H9 (cell line): ENCODE results near the gene BCL11B. TPM values are rescaled to one million over a fixed set of nuclear protein-coding genes. Genes with fewer than 3 reads are reported as not detected.

ENCODE experiments used
- DNase-seq: peaks from one replicate; pipeline ENCODE4 v3.0.0-alpha.2; 2017
- H2AFZ ChIP-seq: one replicate; pipeline ENCODE4 v1.6.1; 2013; ENCODE audit warnings: mild to moderate bottlenecking, low read length, control low read depth, moderate library complexity
- H2AK5ac ChIP-seq: 2 replicates; pipeline ENCODE4 v1.6.1; 2013; ENCODE audit warnings: low read length, control low read depth, mixed read lengths; ENCODE audit not compliant: insufficient read length
- H2BK120ac ChIP-seq: one replicate; pipeline ENCODE4 v1.6.1; 2013; ENCODE audit warnings: low read depth, mild to moderate bottlenecking, low read length, control low read depth, inconsistent platforms; ENCODE audit not compliant: poor library complexity, severe bottlenecking
- H2BK12ac ChIP-seq: 2 replicates; pipeline ENCODE4 v1.6.1; 2013; ENCODE audit warnings: low read length, control low read depth, mixed read lengths, low read depth; ENCODE audit not compliant: insufficient read length
- H2BK15ac ChIP-seq: 2 replicates; pipeline ENCODE4 v1.6.1; 2013; ENCODE audit warnings: low read depth, low read length, control low read depth
- H2BK20ac ChIP-seq: one replicate; pipeline ENCODE4 v1.6.1; 2013; ENCODE audit warnings: low read depth, mild to moderate bottlenecking, low read length, control low read depth, inconsistent platforms; ENCODE audit not compliant: poor library complexity, severe bottlenecking
- H2BK5ac ChIP-seq: 2 replicates; pipeline ENCODE4 v1.6.1; 2013; ENCODE audit warnings: low read length, control low read depth, mixed read lengths; ENCODE audit not compliant: insufficient read length
- H3K14ac ChIP-seq: 2 replicates; pipeline ENCODE4 v1.6.1; 2013; ENCODE audit warnings: low read length, control low read depth; ENCODE audit not compliant: insufficient read depth
- H3K18ac ChIP-seq: 2 replicates; pipeline ENCODE4 v1.6.1; 2013; ENCODE audit warnings: low read depth, mild to moderate bottlenecking, mixed read lengths, low read length, control low read depth; ENCODE audit not compliant: insufficient read length
- H3K23ac ChIP-seq: 2 replicates; pipeline ENCODE4 v1.6.1; 2013; ENCODE audit warnings: low read length, control low read depth, mixed read lengths, low read depth; ENCODE audit not compliant: insufficient read length
- H3K23me2 ChIP-seq: 2 replicates; pipeline ENCODE4 v1.6.1; 2013; ENCODE audit warnings: low read depth, mild to moderate bottlenecking, mixed read lengths, low read length, control low read depth; ENCODE audit not compliant: insufficient read length, poor library complexity, severe bottlenecking
- H3K27ac ChIP-seq: 2 replicates; pipeline ENCODE4 v1.5.1; 2013; ENCODE audit warnings: low read length, control low read depth, mixed read lengths, low read depth; ENCODE audit not compliant: insufficient read length
- H3K27me3 ChIP-seq: 2 replicates; pipeline ENCODE4 v1.6.1; 2013; ENCODE audit warnings: low read length, control low read depth, inconsistent platforms; ENCODE audit not compliant: insufficient read depth
- H3K4ac ChIP-seq: 2 replicates; pipeline ENCODE4 v1.6.1; 2013; ENCODE audit warnings: low read depth, mild to moderate bottlenecking, control low read depth, inconsistent platforms, low read length, moderate library complexity
- H3K4me1 ChIP-seq: 2 replicates; pipeline ENCODE4 v1.6.1; 2013; ENCODE audit warnings: low read length, control low read depth, inconsistent platforms; ENCODE audit not compliant: insufficient read depth
- H3K4me2 ChIP-seq: 2 replicates; pipeline ENCODE4 v1.6.1; 2013; ENCODE audit warnings: low read length, control low read depth, mixed read lengths; ENCODE audit not compliant: insufficient read length, insufficient read depth
- H3K56ac ChIP-seq: 2 replicates; pipeline ENCODE4 v1.6.1; 2013; ENCODE audit warnings: low read depth, mild to moderate bottlenecking, mixed read lengths, low read length, control low read depth; ENCODE audit not compliant: insufficient read length
- H3K79me1 ChIP-seq: 2 replicates; pipeline ENCODE4 v1.6.1; 2013; ENCODE audit warnings: low read depth, mild to moderate bottlenecking, moderate library complexity, low read length, control low read depth, inconsistent platforms; ENCODE audit not compliant: insufficient read depth, poor library complexity, severe bottlenecking
- H3K79me2 ChIP-seq: 2 replicates; pipeline ENCODE4 v1.6.1; 2013; ENCODE audit warnings: low read length, control low read depth, inconsistent platforms; ENCODE audit not compliant: insufficient read depth
- H3K9ac ChIP-seq: 2 replicates; pipeline ENCODE4 v1.6.1; 2013; ENCODE audit warnings: low read length, control low read depth, mixed read lengths; ENCODE audit not compliant: insufficient read length; ENCODE audit errors: extremely low read depth
- H3K9me3 ChIP-seq: one replicate; pipeline ENCODE4 v1.6.1; 2013; ENCODE audit warnings: low read depth, low read length, inconsistent platforms; ENCODE audit not compliant: control insufficient read depth
- H3T11ph ChIP-seq: one replicate; pipeline ENCODE4 v1.6.1; 2013; ENCODE audit warnings: mild to moderate bottlenecking, low read length, control low read depth, inconsistent platforms
- H4K20me1 ChIP-seq: one replicate; pipeline ENCODE4 v1.6.1; 2013; ENCODE audit not compliant: control insufficient read depth, insufficient read length, insufficient read depth
- H4K5ac ChIP-seq: 2 replicates; pipeline ENCODE4 v1.6.1; 2013; ENCODE audit warnings: low read depth, mild to moderate bottlenecking, mixed read lengths, low read length, control low read depth; ENCODE audit not compliant: insufficient read length
- H4K8ac ChIP-seq: replicated peaks from 2 replicates; pipeline ENCODE4 v1.6.1; 2013; ENCODE audit warnings: low read length, control low read depth, mixed read lengths, low read depth; ENCODE audit not compliant: insufficient read length
- H4K91ac ChIP-seq: 2 replicates; pipeline ENCODE4 v1.6.1; 2013; ENCODE audit warnings: low read depth, mild to moderate bottlenecking, moderate library complexity, mixed read lengths, low read length, control low read depth; ENCODE audit not compliant: insufficient read length
- H3K27ac Mint-ChIP-seq, 3 experiments: 2 replicates in 2 of 3; 3 replicates in 1 of 3; pipeline ENCODE4 v1.8.0; 2020 to 2021; ENCODE audit warnings: mixed read lengths in 3 of 3, mild to moderate bottlenecking in 1 of 3, moderate library complexity in 1 of 3
- H3K27me3 Mint-ChIP-seq: 2 replicates; pipeline ENCODE4 v1.8.0; 2021; ENCODE audit warnings: low read depth, mild to moderate bottlenecking, moderate library complexity, mixed read lengths
- H3K36me3 Mint-ChIP-seq, 3 experiments: 2 replicates in 2 of 3; 3 replicates in 1 of 3; pipeline ENCODE4 v1.8.0; 2020 to 2021; ENCODE audit warnings: low read depth in 3 of 3, mixed read lengths in 3 of 3; ENCODE audit not compliant: insufficient read depth in 1 of 3
- H3K4me1 Mint-ChIP-seq, 2 experiments: 2 replicates each; pipeline ENCODE4 v1.8.0; 2020; ENCODE audit warnings: mixed read lengths in 2 of 2
- H3K4me3 Mint-ChIP-seq, 2 experiments: 2 replicates in 1 of 2; 3 replicates in 1 of 2; pipeline ENCODE4 v1.8.0; 2020 to 2021; ENCODE audit warnings: mild to moderate bottlenecking in 2 of 2, mixed read lengths in 2 of 2, moderate library complexity in 1 of 2
- H3K9me3 Mint-ChIP-seq, 2 experiments: 2 replicates in 1 of 2; 3 replicates in 1 of 2; pipeline ENCODE4 v1.8.0; 2020; ENCODE audit warnings: mild to moderate bottlenecking in 2 of 2, mixed read lengths in 2 of 2, moderate library complexity in 1 of 2
- WGBS: extraction: QIAGEN DNeasy Blood & Tissue Kit; methylation state at CpG from one replicate; pipeline ENCODE4 v1.1.7; 2013; ENCODE audit warnings: missing lambda C conversion rate, low lambda C conversion rate, mixed read lengths; ENCODE audit not compliant: insufficient read length; ENCODE audit errors: extremely low coverage; 5-methylcytosine and 5-hydroxymethylcytosine counted together
- total RNA-seq: library from RNA; stranded (reverse); gene quantifications from 2 replicates; pipeline ENCODE4 v1.2.1, GENCODE V29; 2021
- TF ChIP-seq, protein P1 (sequence below): fragments of 200-600 bp; sonication (generic); conservative IDR thresholded peaks from 3 replicates; pipeline ENCODE4 v1.8.0; 2021; ENCODE audit warnings: antibody characterized with exemption, mild to moderate bottlenecking

BCL11B gene
- total RNA-seq, 1 experiment from 2014 or later = 4.9 TPM

DNA sequence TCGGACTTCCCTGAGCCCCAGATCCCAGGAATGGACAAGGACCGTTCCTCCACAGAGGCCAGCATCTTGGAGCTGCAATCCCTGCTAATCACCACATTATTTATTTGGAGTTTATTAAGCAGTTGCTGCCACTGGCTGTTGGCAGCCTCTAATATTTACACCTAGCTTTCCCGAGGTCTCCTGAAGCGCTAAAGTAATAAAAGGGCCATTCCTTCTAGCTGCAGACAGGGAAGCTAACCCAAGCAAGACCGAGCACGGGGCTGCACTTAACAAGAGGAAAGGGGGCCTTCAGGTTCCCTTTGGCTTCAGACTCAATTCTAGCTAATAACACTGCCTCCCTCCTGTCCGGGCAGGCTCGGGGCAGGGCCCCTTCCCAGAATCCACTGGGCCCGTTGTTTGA lies 63.7 kb downstream of the BCL11B start:
- no peak overlapping the region for H2BK5ac ChIP-seq
- no peak overlapping the region for H3K14ac ChIP-seq
- no peak overlapping the region for H3T11ph ChIP-seq
- no peak overlapping the region for H2BK15ac ChIP-seq
- no peak overlapping the region for H3K56ac ChIP-seq
- Mint-ChIP-seq H3K27me3 (no peaks in the 10 kb centered on the region), H3K4me3 (no peak overlapping the region), H3K9me3 (no peaks in the 10 kb centered on the region), H3K36me3 (no peaks in the 10 kb centered on the region; a peak in 2 of 7 replicates), H3K27ac (peak overlapping the region in 2 of 3 experiments; percentile 7 to 93; a peak in 3 of 7 replicates), H3K4me1 (peaks cover 0 to 14% of the 10 kb centered on the region in 2 experiments; a peak in 2 of 4 replicates)
- no peak overlapping the region for H2BK12ac ChIP-seq
- no peak overlapping the region for H3K9ac ChIP-seq
- no peaks in the 10 kb centered on the region for H3K9me3 ChIP-seq
- H3K27ac ChIP-seq = no peak overlapping the region
- no peak overlapping the region for H4K8ac ChIP-seq
- no peak overlapping the region for H3K23ac ChIP-seq
- no peaks in the 10 kb centered on the region for H4K20me1 ChIP-seq
- no peaks in the 10 kb centered on the region for H3K79me1 ChIP-seq
- no peak overlapping the region for H3K18ac ChIP-seq
- no peak overlapping the region for H2BK120ac ChIP-seq
- no peak overlapping the region for H2BK20ac ChIP-seq
- H4K5ac ChIP-seq = no peak overlapping the region
- no peaks in the 10 kb centered on the region; the same call in 1 of the 2 replicates for H3K79me2 ChIP-seq
- no peak overlapping the region for H3K4me2 ChIP-seq
- TF ChIP-seq, protein P1, sequence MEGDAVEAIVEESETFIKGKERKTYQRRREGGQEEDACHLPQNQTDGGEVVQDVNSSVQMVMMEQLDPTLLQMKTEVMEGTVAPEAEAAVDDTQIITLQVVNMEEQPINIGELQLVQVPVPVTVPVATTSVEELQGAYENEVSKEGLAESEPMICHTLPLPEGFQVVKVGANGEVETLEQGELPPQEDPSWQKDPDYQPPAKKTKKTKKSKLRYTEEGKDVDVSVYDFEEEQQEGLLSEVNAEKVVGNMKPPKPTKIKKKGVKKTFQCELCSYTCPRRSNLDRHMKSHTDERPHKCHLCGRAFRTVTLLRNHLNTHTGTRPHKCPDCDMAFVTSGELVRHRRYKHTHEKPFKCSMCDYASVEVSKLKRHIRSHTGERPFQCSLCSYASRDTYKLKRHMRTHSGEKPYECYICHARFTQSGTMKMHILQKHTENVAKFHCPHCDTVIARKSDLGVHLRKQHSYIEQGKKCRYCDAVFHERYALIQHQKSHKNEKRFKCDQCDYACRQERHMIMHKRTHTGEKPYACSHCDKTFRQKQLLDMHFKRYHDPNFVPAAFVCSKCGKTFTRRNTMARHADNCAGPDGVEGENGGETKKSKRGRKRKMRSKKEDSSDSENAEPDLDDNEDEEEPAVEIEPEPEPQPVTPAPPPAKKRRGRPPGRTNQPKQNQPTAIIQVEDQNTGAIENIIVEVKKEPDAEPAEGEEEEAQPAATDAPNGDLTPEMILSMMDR = no peak
- H2AFZ ChIP-seq = no peak overlapping the region
- no CpG with 5 or more reads among the region's 9 CpGs for WGBS
- H4K91ac ChIP-seq = no peak overlapping the region
- H3K27me3 ChIP-seq = no peaks in the 10 kb centered on the region
- H3K23me2 ChIP-seq = no peaks in the 10 kb centered on the region
- no peak overlapping the region for H3K4ac ChIP-seq
- no peaks in the 10 kb centered on the region for H3K4me1 ChIP-seq
- no peak for DNase-seq
- H2AK5ac ChIP-seq = no peak overlapping the region
